RWPE1 (cell line): ENCODE data around the gene RNF141.

Source experiments
- CTCF ChIA-PET: fragments of 350-600 bp; sonication (Branson Sonifier 250); formaldehyde crosslinking; extraction: SDS; loops from one replicate; lab custom pipeline; 2021; lab: Yijun Ruan, JAX
- POLR2A ChIA-PET: fragments of 400-600 bp; formaldehyde crosslinking; extraction: SDS; loops from one replicate; lab custom pipeline; 2020; ENCODE audit warnings: antibody characterized with exemption; ENCODE audit not compliant: low non-redundant PET; lab: Yijun Ruan, JAX
- DNase-seq: peaks from one replicate; pipeline ENCODE4 v3.0.0; 2012; ENCODE audit warnings: low spot score
- H3K27ac ChIP-seq: fragments of 450-650 bp; 2 replicates; pipeline ENCODE4 v1.5.1; 2017
- TF ChIP-seq, protein P1 (sequence below): fragments of 450-650 bp; conservative IDR thresholded peaks from 2 replicates; pipeline ENCODE4 v1.5.1; 2017; ENCODE audit warnings: low read depth, mild to moderate bottlenecking

RNF141 gene

DNA sequence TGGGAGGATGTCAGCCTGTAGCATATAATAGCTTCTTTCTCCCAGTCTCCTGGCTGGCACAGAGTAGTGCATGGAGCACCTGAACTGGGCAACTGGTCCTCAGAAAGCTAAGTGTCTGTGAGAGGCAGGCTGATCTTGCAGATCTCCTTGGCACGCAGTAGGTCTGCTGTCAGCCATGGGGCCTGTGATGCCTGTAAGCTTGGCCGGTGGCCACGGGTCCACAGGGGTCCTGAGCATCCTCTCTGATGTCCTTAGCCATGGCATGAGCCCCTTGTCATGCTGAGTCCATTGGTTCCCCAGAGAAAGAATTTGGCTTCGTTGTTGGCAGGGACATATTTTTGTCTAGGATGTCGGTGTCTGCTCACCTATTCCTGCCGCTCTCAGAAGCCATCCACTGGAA, 61.0 kb downstream of the RNF141 start:
- ChIA-PET CTCF (no interaction called here), POLR2A (no interaction called here)
- DNase-seq, result no peak
- no peak overlapping the region for H3K27ac ChIP-seq
- TF ChIP-seq, protein P1, sequence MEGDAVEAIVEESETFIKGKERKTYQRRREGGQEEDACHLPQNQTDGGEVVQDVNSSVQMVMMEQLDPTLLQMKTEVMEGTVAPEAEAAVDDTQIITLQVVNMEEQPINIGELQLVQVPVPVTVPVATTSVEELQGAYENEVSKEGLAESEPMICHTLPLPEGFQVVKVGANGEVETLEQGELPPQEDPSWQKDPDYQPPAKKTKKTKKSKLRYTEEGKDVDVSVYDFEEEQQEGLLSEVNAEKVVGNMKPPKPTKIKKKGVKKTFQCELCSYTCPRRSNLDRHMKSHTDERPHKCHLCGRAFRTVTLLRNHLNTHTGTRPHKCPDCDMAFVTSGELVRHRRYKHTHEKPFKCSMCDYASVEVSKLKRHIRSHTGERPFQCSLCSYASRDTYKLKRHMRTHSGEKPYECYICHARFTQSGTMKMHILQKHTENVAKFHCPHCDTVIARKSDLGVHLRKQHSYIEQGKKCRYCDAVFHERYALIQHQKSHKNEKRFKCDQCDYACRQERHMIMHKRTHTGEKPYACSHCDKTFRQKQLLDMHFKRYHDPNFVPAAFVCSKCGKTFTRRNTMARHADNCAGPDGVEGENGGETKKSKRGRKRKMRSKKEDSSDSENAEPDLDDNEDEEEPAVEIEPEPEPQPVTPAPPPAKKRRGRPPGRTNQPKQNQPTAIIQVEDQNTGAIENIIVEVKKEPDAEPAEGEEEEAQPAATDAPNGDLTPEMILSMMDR, result no peak

DNA sequence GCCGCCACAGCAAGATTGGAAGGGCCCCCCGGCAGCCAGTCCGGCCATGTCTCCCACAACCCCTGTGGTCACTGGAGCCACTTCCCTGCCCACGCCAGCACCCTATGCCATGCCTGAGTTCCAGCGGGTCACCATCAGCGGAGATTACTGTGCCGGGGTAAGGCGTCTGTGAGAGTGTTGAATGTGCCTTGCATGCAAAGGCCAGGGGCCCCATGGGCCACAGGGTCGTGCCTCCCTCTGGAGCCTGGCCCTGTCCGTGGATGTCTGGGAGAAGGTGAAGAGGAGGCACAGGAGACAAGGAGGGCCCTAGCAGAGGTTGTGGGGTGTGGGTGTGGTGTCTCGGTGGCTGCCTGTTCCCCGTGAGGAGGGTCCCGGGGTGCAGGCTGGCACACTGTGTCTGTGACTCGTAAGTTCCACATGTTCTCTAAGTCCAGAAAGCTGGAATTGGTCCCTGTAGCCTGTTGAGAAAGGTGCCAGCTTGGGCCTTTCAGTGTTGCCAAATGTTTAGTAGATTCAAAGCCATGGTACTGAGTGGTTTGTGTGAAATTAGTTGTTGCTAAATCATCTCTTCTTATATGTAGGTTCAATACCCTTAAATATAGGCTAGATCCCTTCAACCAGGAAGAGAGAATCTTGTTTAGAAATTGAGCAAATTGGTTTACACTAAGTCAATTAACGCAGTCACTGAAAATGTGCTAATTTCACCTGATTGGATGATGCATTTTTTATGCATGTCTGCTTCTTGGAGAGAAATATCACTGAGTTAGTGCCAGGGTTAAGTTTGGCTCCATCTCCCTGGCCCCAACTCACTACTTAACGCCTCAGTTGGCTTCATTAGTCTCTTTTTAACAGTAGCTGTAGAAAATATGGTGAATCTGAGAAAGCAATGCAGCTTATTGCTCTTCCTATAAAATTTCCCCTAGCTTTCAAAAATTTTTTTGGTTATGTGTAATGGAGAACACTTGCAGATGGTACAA, 62.1 kb downstream of the RNF141 start:
- ChIA-PET CTCF (no interaction called here), POLR2A (no interaction called here)

DNA sequence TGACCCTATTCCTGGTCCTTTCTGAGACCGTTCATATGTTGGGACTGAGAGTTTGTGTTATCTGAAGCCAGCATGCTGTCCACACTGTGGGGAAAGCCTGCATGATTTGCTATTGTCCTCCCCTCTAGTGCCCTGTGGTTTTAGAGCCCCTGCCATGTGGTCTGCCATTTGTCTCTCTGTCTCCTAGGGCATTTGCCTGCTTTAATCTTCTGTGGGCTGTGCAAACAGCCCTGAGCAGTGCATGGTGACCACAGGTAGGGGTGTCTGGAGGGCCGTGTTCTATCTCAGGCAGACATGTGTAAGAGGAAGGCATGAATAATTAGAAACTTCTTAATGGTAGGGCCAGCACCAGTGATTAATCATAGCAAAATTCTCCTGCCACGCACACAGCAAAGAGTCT, 62.9 kb downstream of the RNF141 start:
- ChIA-PET CTCF (no interaction called here), POLR2A (no interaction called here)

More for the DNA sequence above, 62.1 kb downstream of the RNF141 start:
- DNase-seq, result no peak
- no peak overlapping the region for H3K27ac ChIP-seq
- TF ChIP-seq, protein P1, result no peak

DNA sequence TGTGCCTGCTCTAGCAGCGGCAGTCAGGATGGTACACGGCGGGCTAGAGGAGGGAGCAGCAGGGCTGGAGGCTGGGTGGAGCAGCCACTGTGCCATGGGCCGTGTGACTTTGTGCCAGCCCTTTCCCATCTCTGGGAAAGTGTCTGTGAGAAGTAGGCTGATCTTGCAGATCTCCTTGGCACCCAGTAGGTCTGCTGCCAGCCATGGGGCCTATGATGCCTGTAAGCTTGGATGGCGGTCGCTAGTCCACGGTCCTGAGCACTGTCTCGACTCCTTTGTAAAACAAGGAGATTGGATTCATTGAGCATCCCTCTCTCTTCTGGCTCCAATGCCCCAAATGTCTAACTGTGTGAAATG, 63.3 kb downstream of the RNF141 start:
- ChIA-PET POLR2A (no interaction called here), CTCF (no interaction called here)
- TF ChIP-seq, protein P1, result no peak
- DNase-seq, result no peak
- H3K27ac ChIP-seq, result no peak overlapping the region

More for the DNA sequence above, 62.9 kb downstream of the RNF141 start:
- H3K27ac ChIP-seq, result no peak overlapping the region
- TF ChIP-seq, protein P1, result no peak
- no peak for DNase-seq

DNA sequence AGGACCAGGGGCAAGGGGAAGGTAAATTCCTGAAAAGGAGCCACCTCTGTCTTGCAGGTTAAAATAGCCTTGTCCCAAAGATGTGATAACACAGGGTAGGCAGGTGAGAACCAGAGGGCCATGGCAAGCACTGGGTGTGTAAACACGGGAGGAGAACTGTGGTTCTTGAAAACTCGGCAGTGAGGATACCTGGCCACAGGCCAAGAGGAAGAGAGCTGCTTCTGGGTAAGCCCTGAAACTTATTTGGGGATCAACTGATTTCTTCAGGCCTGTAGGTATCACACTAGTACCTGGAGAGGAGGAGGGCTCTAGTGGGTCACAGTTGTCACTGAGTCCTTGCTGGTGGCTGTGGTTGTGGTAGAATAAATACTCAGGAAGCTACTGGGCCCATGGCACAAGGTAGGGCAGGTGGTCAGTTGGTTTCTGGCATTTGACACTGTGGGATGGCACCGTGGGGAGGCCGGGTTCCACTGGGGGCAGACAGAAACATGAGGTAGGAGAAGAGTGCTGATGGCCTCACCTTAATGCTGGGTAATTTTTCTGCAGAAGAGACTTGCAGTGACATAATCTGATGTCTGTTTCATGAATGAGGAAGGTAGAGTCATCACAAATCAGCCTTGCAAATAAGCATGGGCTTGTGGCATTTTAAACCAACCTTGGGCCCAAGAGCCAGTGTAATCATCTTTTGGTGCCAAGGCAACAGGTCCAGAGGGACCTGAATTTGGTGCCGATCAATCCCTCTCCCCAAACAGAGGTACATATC, 63.9 kb downstream of the RNF141 start:
- no peak overlapping the region for H3K27ac ChIP-seq
- CTCF ChIA-PET, result no interaction called here
- POLR2A ChIA-PET, result no interaction called here
- DNase-seq, result no peak
- TF ChIP-seq, protein P1, result no peak

DNA sequence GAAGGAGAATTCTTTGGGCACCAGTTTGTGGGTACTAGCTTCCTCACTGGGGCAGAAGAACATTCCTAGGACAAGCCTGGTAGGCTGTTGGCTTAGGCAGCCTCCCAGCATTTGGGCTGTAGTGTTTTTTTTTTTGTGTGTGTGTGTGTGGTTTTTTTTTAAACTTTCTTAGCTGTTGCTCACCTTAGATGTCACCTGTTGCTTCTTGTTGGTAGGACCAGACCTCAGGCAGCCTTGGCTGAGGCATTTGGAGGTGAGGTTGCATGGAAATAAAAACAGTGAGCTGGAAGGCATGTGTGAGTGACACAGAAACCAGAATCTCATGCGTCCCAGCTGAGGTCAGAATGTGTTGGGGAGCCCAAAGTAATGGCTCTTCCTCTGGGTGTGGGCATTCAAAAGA, 64.6 kb downstream of the RNF141 start:
- no peak for DNase-seq
- ChIA-PET POLR2A (no interaction called here), CTCF (no interaction called here)
- TF ChIP-seq, protein P1, result no peak
- H3K27ac ChIP-seq, result no peak overlapping the region
